ENCODE measurements around the gene LIMA1. TPM values are rescaled to one million over a fixed set of nuclear protein-coding genes. Genes with fewer than 3 reads are reported as not detected.
"Not testable (repeated sequence)": the region's sequence is repeated elsewhere in the genome, so short reads cannot be mapped to it uniquely, and the experiment has no call there.

Gene LIMA1
- polyA plus RNA-seq, 1 donor = 116 TPM

DNA sequence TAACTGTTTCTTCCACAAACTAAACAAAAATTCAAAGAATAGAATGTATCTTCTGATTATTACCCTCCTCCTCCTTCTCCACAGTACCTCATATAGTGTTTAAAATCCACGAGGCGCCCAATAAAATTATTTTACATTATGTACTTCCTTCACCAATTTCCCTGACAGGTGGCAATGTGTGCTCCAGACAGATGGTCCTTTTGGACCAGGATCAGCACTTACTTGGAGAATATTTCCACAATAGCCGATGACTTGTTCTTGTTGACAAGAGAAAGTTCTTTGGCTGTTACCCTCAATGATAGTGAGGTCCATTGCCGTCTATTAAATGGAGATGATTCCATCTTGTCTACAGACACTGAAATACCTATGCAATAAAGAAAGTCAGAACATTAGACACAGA is 34.9 kb downstream of the LIMA1 start:
- no peak for DNase-seq (ENCODE audit: low read depth)

- DNase-seq (ENCODE audit: low read depth) = not testable (repeated sequence)
Measured at GRCh38 chr12:50247665-50248064, 35.7 kb downstream of the LIMA1 start.

- no peak for DNase-seq (ENCODE audit: low read depth)
Measured at GRCh38 chr12:50246873-50247612, 36.3 kb downstream of the LIMA1 start.

GRCh38 chr12:50246197-50246865 is 37.0 kb downstream of the LIMA1 start:
- no peak for DNase-seq (ENCODE audit: low read depth)

DNA sequence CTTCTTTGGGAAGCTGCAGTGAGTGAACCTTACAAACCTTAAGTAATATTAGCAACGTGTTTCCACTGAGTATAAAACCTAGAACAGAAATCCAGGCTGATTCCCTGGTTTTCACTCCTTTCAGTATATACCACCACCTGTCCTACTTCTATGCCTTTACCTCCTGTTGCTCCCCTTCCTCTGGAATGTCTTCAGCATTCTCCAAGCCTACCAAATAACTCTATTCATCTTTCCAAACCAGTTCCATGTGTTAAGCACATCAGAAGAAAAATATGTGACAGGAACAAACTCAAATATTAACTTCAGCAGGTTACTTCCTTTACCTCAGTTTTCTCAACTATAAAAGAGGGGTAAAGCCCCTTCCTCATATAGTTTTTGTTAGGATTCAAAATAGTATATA is 39.8 kb downstream of the LIMA1 start:
- no peak for DNase-seq (ENCODE audit: low read depth)

DNA sequence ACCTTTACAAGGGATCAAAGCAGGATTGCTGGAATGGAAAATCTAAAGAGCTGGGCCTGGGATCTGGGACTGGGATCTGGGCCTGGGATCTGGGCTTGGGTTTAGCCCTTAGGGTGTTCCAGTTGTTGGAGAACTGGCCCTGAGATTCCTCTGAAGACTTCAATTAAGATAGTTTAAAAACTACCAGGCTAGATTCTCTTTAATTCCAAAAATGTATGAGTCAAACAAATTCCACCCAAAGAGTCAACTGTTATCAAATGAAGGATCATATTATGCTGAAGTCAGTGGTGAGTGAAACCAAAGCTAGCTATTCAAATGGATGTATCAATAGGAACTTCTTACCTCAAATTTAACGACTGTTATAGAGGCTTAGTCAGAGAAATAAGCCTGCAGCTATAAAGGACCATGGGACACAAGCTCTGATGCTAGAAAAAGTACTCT is 40.5 kb downstream of the LIMA1 start:
- no peak for DNase-seq (ENCODE audit: low read depth)

GRCh38 chr12:50241178-50241577 is 42.1 kb downstream of the LIMA1 start:
- no peak for DNase-seq (ENCODE audit: low read depth)

- no peak for DNase-seq (ENCODE audit: low read depth)
Measured at GRCh38 chr12:50240792-50241114, 42.6 kb downstream of the LIMA1 start.

GRCh38 chr12:50240096-50240791 is 43.1 kb downstream of the LIMA1 start:
- no peak for DNase-seq (ENCODE audit: low read depth)

DNA sequence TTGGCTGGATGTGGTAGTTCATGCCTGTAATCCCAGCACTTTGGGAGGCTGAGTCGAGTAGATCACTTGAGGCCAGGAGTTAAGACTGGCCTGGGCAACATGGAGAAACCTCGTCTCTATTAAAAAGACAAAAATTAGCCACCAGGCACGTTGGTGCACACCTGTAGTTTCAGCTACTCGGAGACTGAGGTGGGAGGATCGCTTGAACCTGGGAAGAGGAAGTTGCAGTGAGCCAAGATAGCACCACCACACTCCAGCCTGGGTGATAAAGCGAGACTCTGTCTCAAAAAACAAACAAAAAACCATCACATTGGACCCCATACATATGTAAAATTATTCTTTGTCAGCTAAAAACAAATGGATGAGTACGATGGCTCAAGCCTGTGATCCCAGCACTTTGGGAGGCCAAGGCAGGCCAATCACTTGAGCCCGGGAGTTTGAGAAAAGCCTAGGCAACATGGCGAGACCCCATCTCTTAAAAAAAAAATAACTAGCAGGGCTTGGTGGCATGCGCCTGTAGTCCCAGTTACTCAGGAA is 43.9 kb downstream of the LIMA1 start:
- DNase-seq (ENCODE audit: low read depth) = no peak

DNA sequence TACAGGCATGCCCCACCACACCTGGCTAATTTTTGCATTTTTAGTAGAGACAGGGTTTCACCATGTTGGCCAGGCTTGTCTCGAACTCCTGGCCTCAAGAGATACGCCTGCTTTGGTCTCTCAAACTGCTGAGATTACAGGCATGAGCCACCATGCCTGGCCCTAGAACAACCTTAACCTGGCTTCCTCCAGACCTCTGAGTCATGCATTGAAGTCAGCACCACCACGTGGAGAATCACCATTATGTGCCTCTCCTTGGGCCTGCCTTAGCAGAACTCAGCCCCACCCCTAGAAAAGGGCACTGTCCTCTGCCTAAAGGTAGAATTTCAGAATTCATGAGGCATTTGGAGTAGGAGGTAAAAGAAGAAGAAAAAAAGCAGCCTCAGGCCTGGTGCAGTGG is 49.0 kb downstream of the LIMA1 start:
- no peak for DNase-seq (ENCODE audit: low read depth)

GRCh38 chr12:50232771-50233209 is 50.5 kb downstream of the LIMA1 start:
- no peak for DNase-seq (ENCODE audit: low read depth)

DNA sequence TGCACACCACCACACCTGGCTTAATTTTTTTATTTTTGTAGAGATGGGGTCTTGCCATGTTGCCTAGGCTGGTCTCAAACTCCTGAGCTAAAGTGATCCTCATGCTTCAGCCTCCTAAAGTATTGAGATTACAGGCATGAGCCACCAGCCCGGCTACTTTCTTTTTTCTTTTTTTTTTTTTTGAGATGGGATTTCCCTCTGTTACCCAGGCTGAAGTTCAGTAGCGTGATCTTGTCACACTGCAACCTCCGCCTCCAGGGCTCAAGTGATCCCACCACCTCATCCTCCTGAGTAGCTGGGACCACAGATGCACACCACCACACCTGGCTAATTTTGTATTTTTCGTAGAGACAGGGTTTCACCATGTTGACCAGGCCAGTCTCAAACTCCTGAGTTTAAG is 51.1 kb downstream of the LIMA1 start:
- DNase-seq (ENCODE audit: low read depth) = no peak

DNA sequence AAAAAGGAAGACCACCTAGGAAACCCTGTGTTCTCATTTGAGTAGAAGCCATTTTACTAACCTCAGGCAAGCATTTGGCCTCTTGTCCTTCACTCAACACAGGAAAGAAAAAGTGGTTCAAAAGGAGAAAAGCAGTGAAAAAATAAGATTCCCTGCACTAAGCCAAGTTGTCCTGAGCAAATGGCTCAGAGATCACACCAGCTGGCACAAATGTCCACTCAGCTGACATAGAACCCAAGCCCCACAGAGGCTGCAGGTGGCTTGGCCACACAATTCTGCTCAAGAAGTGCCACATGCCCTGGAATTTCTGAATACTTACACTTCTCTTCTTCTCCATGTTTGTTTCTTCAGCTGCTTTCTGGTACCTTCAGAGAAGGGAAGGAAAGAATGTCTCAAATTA is 52.0 kb downstream of the LIMA1 start:
- DNase-seq (ENCODE audit: low read depth) = no peak

- DNase-seq (ENCODE audit: low read depth) = no peak
Measured at GRCh38 chr12:50230217-50230616, 53.1 kb downstream of the LIMA1 start.

GRCh38 chr12:50224026-50224692 is 59.2 kb downstream of the LIMA1 start:
- no peak for DNase-seq (ENCODE audit: low read depth)

DNA sequence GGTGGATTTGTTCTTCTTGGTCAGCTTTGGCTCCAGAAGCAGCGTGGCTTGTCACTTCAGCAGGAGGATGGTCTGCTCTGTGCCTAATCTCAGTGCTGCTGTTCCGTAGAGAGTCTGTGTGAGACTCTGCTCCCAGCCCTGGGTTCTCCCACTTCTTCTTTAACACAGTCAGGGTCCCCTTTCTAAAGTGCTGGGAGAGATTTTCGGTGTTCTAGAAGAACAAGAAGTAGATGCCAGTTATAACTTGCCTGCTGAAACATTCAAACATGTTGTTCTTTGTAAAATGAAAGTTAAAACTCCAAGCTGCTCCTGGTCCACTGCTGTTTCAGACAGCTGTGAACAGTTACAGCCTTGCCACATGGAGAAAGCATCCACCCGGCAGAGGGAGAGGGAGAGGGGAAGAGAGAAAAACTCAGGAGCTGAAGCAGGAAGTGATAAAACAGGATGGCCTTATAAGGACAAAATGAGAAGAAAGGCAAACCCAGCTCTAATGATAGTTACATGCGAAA is 61.0 kb downstream of the LIMA1 start:
- DNase-seq (ENCODE audit: low read depth) = peak; percentile 82

DNA sequence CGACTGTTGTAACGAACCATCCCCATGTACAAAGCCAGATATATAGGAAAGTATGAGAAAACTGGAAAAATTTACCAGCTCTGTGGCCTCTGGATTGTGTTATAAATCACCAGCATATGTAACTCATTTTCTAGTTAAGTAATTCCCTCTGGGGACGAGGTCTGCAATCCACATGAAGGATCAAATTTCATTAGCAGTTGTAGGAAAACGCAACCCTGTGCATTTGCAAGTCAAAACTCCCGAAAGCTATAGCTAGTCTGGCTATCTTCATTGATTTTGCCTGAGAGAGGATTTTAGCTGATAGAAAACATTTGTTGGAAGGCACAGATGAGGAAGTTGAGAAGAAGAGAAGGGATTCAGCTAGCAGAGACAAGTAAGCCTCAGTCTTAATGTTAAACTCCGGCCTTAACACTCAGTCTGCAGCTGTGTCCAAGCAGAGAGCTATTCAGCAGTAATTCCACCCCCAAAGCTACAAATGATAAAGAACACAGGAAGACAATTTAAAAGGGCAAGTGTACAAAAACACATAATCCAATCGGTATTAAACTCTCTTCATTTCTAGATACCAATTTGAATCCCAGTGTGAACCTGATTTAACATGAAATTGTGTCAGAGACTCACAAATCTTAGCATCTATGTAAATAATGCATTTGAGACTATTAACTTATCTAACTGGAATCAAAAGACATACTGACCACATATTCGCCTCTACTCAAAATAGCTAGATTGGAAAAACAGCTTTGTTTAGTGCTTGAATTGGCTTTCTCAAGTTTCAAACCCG is 61.9 kb downstream of the LIMA1 start:
- DNase-seq (ENCODE audit: low read depth) = peak; percentile 94

DNA sequence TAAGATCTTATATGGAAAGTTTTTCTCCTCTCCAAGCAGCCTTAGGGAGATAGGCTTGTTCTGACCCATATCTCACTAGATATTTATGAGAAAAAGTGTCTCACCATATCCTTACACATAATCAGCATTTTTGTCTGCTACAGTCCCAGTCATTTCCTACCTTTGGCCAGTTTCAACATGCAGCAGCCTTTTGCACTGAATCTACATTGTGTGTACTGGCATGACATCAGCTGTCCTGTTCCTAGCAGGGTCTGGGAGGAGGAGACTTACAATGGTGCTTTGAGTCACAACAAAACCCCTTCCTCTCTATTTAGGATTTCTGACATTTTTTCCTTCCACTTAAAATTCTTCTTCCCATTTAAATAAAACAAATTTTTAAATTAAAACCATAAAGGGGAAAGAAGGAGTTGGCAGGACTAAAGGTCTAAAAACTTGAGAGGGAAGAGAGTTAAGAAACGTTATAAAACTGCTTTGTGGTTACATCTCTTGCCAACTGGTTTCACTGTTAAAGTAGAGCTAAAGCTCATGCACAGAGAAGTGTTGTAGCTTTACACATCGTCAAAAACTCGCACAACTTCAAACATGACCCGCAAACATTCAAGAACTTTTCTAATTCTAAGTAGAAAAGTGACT is 62.8 kb downstream of the LIMA1 start:
- peak; percentile 35 for DNase-seq (ENCODE audit: low read depth)

DNA sequence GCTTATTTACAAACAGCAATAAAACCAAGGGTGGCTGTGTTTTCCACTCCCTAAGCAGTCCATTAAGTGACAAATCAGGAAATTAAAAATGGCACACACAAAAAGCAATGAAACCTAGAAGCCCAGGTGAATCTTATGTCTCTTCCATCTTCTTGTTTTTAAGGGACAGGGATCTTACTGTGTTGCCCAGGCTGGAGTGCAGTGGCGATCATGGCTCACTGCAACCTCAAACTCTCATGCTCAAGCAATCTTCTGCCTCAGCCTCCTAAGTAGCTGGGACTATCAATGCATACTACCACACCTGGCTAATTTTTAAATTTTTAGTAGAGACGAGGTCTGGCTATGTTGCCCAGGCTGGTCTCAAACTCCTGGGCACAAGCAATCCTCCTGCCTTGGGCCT is 63.8 kb downstream of the LIMA1 start:
- DNase-seq (ENCODE audit: low read depth) = no peak

- not testable (repeated sequence) for DNase-seq (ENCODE audit: low read depth)
Measured at GRCh38 chr12:50219001-50219400, 64.3 kb downstream of the LIMA1 start.
